Aorta (tissue), 5 donors: Measurements from ENCODE around the gene NOTO. TPM values are rescaled to one million over a fixed set of nuclear protein-coding genes. Genes with fewer than 3 reads are reported as not detected.

Experiments used
- ATAC-seq: fragments of 200-7000 bp; cut with Tn5 transposase; one replicate; pipeline ENCODE4 v1.9.1; 2022; ENCODE audit warnings: moderate library complexity; ENCODE audit not compliant: low FRiP score
- DNase-seq, 2 donors: peaks; one replicate each; pipeline ENCODE4 v3.0.0-alpha.2; 2020
- H3K27ac ChIP-seq, 2 donors: one replicate each; pipeline ENCODE4 v1.5.1; 2013; ENCODE audit warnings: low read length in 2 of 2, mild to moderate bottlenecking in 2 of 2, moderate library complexity in 2 of 2, control low read depth in 1 of 2, inconsistent platforms in 1 of 2, low read depth in 1 of 2
- H3K27me3 ChIP-seq, 2 donors: one replicate each; pipeline ENCODE4 v1.6.1; 2013; ENCODE audit warnings: control low read depth in 1 of 2, low read length in 1 of 2, mild to moderate bottlenecking in 1 of 2, moderate library complexity in 1 of 2; ENCODE audit not compliant: insufficient read depth in 2 of 2, control insufficient read depth in 1 of 2
- H3K36me3 ChIP-seq, 2 donors: one replicate each; pipeline ENCODE4 v1.6.1; 2013; ENCODE audit warnings: control low read depth in 1 of 2, low read length in 1 of 2, mild to moderate bottlenecking in 1 of 2; ENCODE audit not compliant: insufficient read depth in 2 of 2, control insufficient read depth in 1 of 2
- H3K4me1 ChIP-seq, 2 donors: one replicate each; pipeline ENCODE4 v1.6.1; 2013; ENCODE audit warnings: low read length in 2 of 2, control low read depth in 1 of 2, mild to moderate bottlenecking in 1 of 2, moderate library complexity in 1 of 2; ENCODE audit not compliant: insufficient read depth in 2 of 2, control insufficient read depth in 1 of 2
- H3K4me3 ChIP-seq, 2 donors: one replicate each; pipeline ENCODE4 v1.5.1; 2013; ENCODE audit warnings: low read length in 2 of 2, control low read depth in 1 of 2, mild to moderate bottlenecking in 1 of 2
- H3K9me3 ChIP-seq: one replicate; pipeline ENCODE4 v1.6.1; 2013; ENCODE audit warnings: mild to moderate bottlenecking, low read length; ENCODE audit not compliant: control insufficient read depth
- WGBS, 2 donors: extraction: QIAGEN DNeasy Blood & Tissue Kit; methylation state at CpG; one replicate each; pipeline ENCODE4 v1.1.7; 2013; 5-methylcytosine and 5-hydroxymethylcytosine counted together
- intact Hi-C, 2 donors: fragments of 100-400 bp; cut with DNase I; formaldehyde crosslinking; loops; one replicate each; pipeline versions ENCODE4 v1.14.2 to v1.15.0; 2022
- polyA plus RNA-seq, 2 donors: library from polyadenylated mRNA; stranded (reverse); fragments of 200-250 nt; gene quantifications; one replicate each; pipeline ENCODE4 v1.2.3, GENCODE V29; 2013
- total RNA-seq, 2 donors: library from RNA; stranded (reverse); fragmentation: NEBNext Ultra II Directional; extraction: Animal tissue kit (Norgen Biotek cat#: 25700); gene quantifications; one replicate each; pipeline ENCODE4 v1.2.1, GENCODE V29; 2021
- donor health status: healthy with polysubstance abuse.
- donor health status: Bipolar disorder and iron deficiency.
- donor health status: DM: no; HTN: no; CAD: no.
- donor health status: DM: no; HTN: no; CAD: no.
- donor health status: DM: yes; HTN: yes; CAD: no.

Gene NOTO
- total and polyA plus RNA-seq, 4 donors, result not detected

DNA sequence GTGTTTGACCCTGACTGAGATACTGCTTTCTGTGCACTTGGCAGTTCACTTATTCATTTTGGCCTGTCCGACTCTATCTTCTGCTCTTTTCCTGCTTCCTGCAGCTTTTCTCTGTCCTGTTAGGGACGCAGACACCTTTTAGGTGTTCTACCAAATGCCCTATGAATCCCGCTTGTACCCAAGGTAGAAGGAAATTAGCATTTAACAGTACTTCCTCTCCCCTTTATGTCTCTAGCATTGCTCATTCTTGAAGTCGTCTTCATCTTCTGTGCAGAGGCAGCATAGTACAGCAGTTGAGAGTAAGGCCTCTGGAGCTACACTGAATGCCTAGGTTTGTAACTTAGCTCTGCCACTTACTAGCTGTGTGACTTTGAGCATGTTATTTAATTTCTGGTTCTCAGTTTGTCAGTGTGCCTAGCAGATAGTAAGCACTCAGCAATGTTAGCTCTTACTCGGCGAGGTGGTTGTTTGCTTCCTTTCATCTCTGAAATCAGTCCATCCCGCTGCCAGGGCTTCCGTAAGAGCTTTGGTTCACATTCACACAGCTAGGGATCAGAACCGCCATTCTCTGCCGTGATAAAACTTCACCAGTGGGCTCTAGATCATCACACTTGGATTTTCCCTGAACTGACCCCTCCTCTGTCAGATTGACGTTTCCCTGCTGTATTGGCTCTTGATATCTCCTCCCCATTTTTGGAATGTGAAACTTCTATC lies 33.1 kb downstream of the NOTO start:
- no peak overlapping the region for H3K27ac ChIP-seq

DNA sequence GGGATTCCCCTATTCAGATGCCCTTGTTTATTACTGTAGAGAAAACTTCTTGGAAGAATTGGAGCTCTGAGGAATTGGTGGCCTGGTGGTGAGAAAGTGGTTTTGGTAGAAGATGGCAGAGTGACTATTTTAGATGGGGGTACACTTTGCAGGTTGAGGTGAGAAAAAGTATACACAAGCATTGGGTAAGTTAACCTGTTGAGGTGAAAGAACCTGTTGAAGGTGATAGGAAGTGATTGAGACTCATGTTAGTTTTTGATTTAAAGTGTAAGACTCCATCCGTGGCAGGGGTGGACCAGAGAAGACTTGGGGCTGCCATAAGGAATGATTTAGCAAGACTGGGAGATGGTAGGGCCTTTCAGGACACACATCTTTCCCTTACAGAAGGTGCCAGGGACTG lies 34.8 kb downstream of the NOTO start:
- Histone ChIP-seq H3K4me1 (no peaks in the 10 kb centered on the region), H3K27ac (no peak overlapping the region), H3K36me3 (peaks cover 0 to 3% of the 10 kb centered on the region in 2 donors), H3K27me3 (no peaks in the 10 kb centered on the region), H3K9me3 (no peaks in the 10 kb centered on the region), H3K4me3 (no peak overlapping the region)
- DNase-seq (no peak), ATAC-seq (no peak)
- intact Hi-C loops, result no loop called here
- 60 to 85% methylated on average over 1 of the region's 1 CpG for WGBS, 2 donors

More for the DNA sequence above, 33.1 kb downstream of the NOTO start:
- 73% methylated on average over 11 of the region's 11 CpGs for WGBS, 2 donors
- H3K9me3 ChIP-seq, result no peaks in the 10 kb centered on the region
- ATAC-seq (no peak), DNase-seq (no peak)
- intact Hi-C loops, result loop anchor here in 1 of 2 donors (2.0 kb wide), 1 partner anchor 59 kb away; no protein-coding TSS in a partner anchor
- H3K36me3 ChIP-seq, result peaks cover 0 to 3% of the 10 kb centered on the region in 2 donors
- no peaks in the 10 kb centered on the region for H3K27me3 ChIP-seq
- no peaks in the 10 kb centered on the region for H3K4me1 ChIP-seq
- H3K4me3 ChIP-seq, result peak overlapping the region in 1 of 2 donors; percentile 53

DNA sequence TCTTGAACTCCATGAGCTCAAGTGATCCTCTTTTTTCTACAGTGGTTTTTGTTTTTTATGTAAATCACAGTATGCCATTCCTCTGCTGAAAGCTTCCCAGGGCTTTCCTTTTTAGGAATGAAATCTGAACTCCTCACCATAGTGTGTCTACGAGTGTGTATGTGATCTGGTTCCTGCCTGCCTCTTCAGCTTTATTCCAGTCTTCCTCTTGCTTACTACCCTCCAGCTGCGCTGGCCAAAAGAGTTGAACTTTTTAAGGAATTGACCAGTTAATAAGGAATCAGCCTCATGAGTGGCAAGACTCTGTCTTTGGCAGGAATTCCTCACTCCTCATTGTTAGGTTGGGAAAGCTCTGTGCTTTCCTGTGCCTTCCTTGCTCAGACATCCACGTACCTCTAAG lies 35.8 kb downstream of the NOTO start:
- H3K27ac ChIP-seq, result no peak overlapping the region
- no peaks in the 10 kb centered on the region for H3K4me1 ChIP-seq
- H3K9me3 ChIP-seq, result no peaks in the 10 kb centered on the region
- no peak for DNase-seq
- H3K36me3 ChIP-seq, result peaks cover 0 to 5% of the 10 kb centered on the region in 2 donors
- ATAC-seq, result no peak
- no peaks in the 10 kb centered on the region for H3K27me3 ChIP-seq
- WGBS, 2 donors, result 54 to 63% methylated on average over 3 of the region's 3 CpGs
- H3K4me3 ChIP-seq, result no peak overlapping the region
- intact Hi-C loops, result no loop called here

DNA sequence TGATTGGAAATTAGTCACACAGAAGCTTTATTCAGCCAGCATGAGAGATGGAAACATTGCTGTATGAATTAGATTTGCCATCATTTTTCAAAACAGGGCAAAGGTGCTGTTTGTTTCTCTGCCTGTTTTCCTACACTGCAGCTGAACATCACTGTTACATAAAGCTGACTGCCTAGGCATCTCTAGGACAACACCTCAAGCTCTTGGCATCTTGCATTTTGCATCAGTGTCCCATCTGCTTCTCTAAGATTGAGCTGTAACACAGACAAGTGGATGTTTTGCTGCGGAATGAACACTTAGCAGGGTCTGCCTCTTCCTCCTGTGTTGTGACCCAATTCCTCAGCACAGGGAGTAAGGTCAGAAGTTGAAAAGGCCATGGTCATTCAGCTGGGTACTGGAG lies 36.6 kb downstream of the NOTO start:
- WGBS, 2 donors, result 84 to 85% methylated on average over 1 of the region's 1 CpG
- Histone ChIP-seq H3K27ac (no peak overlapping the region), H3K4me3 (no peak overlapping the region), H3K27me3 (no peaks in the 10 kb centered on the region), H3K9me3 (no peaks in the 10 kb centered on the region), H3K4me1 (no peaks in the 10 kb centered on the region), H3K36me3 (peaks cover 0 to 8% of the 10 kb centered on the region in 2 donors)
- intact Hi-C loops, result no loop called here
- ATAC-seq (no peak), DNase-seq (no peak)

DNA sequence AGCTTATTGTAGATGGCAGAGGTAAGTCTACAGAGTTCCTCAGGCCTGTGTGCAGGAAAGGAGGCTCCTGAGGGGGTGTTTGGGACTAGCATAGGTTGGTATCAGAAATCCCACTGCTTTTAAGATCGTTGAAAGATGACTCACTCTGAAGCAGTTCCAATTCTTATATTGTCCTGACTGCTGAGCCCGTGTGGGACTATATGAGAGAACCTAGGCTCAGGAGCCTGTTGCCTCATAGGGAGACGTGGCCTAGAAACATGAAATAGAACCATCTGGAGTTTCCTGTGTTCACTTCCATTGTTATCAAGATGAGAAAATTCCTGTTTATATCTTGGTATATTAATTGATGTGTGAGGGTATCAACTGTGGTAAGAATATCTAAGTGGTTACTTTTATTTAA lies 37.4 kb downstream of the NOTO start:
- no peaks in the 10 kb centered on the region for H3K27me3 ChIP-seq
- intact Hi-C loops, result no loop called here
- no peaks in the 10 kb centered on the region for H3K4me1 ChIP-seq
- H3K27ac ChIP-seq, result no peak overlapping the region
- ATAC-seq, result no peak
- H3K9me3 ChIP-seq, result no peaks in the 10 kb centered on the region
- no peak for DNase-seq
- 26 to 34% methylated on average over 3 of the region's 3 CpGs for WGBS, 2 donors
- no peak overlapping the region for H3K4me3 ChIP-seq
- peaks cover 0 to 14% of the 10 kb centered on the region in 2 donors for H3K36me3 ChIP-seq

DNA sequence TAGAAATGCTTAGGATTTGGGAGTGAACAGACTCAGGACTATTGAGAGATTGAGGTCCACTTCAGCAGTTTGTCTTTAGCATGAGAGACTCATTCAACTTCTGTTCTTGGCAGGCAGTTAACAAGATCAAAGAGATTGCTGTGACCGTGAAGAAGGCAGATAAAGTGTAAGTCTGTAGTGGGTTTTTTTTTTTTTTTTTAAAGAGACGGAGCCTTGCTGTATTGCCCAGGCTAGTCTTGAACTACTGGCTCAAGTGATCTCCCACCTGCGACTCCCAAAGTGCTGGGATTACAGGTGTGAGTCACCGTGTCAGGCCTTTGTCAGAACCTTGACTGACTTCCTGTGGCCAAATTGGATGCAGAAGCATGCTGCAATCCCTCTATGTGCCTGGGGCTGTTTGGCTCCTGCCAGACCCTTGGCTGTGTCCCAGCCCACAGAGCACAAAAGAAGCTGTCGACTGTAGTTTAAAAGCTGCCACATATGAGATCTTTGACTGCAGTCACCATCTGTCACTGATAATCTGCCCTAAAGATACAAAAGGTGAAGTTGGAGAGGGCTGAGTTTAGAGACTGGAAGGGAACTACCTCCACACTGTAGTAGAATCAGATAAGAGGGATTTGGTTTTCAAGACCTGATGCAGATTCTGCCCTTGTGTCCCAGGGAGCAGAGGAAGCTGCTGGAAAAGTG lies 41.7 kb downstream of the NOTO start:
- H3K4me1 ChIP-seq, result no peaks in the 10 kb centered on the region
- peaks cover 5 to 30% of the 10 kb centered on the region in 2 donors for H3K36me3 ChIP-seq
- DNase-seq (peak in 1 of 2 donors; percentile 23), ATAC-seq (no peak)
- no peaks in the 10 kb centered on the region for H3K9me3 ChIP-seq
- no peak overlapping the region for H3K4me3 ChIP-seq
- 42 to 50% methylated on average over 5 of the region's 5 CpGs for WGBS, 2 donors
- H3K27ac ChIP-seq, result no peak overlapping the region
- intact Hi-C loops, result no loop called here
- no peaks in the 10 kb centered on the region for H3K27me3 ChIP-seq

DNA sequence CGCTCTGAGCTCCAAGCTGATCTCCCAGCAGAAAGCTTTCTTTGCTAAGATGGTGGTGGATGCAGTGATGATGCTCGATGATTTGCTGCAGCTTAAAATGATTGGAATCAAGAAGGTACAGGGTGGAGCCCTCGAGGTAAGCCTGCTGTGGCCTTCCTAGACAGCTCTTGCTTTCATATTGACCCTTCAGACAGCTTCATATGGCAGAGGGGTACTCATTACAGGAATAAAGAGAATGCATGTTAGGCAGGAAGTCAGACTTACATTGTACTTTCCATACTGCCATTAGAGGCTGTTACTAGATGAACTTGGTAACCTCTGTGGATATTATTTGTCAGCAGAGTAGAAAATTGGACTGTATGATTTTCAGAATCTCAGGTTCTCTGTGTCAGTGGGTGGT lies 42.2 kb downstream of the NOTO start:
- Histone ChIP-seq H3K27me3 (no peaks in the 10 kb centered on the region), H3K9me3 (no peaks in the 10 kb centered on the region), H3K4me1 (no peaks in the 10 kb centered on the region), H3K27ac (no peak overlapping the region), H3K4me3 (no peak overlapping the region), H3K36me3 (peaks cover 9 to 31% of the 10 kb centered on the region in 2 donors)
- ATAC-seq (no peak), DNase-seq (no peak)
- intact Hi-C loops, result no loop called here
- WGBS, 2 donors, result 93 to 98% methylated on average over 3 of the region's 3 CpGs

DNA sequence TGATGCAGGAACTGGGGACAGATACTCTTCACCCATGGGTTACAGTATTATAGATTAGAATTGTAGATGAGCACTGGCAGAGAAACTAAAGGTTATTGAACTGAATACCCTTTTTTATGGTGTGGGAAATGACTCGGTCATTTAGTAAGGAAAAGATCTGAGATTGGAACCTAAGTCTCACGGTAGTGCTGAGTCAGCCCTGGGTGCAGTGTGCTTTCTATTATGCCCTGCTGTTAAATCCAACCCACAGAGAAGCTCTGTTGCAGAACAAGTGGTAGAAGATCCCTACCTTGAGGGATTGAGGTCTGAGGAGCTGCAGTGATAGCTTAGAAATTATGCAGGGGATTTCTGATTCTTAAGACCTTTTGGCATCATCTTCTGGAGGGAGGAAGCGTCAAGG lies 44.5 kb downstream of the NOTO start:
- Histone ChIP-seq H3K4me3 (no peak overlapping the region), H3K27me3 (no peaks in the 10 kb centered on the region), H3K36me3 (peaks cover 15 to 35% of the 10 kb centered on the region in 2 donors), H3K9me3 (no peaks in the 10 kb centered on the region), H3K4me1 (no peaks in the 10 kb centered on the region), H3K27ac (no peak overlapping the region)
- intact Hi-C loops, result no loop called here
- ATAC-seq, result no peak
- DNase-seq, result no peak
- WGBS, 2 donors, result 73 to 76% methylated on average over 3 of the region's 3 CpGs

DNA sequence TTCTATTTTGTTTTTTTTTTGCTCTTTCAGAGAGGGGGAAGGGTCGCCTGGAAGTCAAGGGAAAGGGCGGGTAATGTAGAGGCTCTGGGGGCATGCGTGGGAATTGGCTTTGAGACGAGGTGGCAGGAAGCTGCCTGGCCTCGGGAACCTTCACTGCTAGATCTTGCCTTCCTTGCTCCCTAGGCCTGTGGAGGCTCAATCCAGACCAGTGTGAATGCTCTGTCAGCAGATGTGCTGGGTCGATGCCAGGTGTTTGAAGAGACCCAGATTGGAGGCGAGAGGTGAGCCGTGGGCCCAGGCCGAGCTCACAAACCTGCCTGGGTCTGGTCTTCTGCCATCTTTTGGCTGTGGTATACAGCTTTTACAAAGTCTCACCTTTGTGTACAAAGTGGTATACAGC lies 47.3 kb downstream of the NOTO start:
- DNase-seq (no peak), ATAC-seq (no peak)
- 76 to 80% methylated on average over 9 of the region's 9 CpGs for WGBS, 2 donors
- H3K36me3 ChIP-seq, result peaks cover 15 to 30% of the 10 kb centered on the region in 2 donors
- intact Hi-C loops, result no loop called here
- no peaks in the 10 kb centered on the region for H3K9me3 ChIP-seq
- no peak overlapping the region for H3K4me3 ChIP-seq
- H3K27ac ChIP-seq, result no peak overlapping the region
- H3K27me3 ChIP-seq, result no peaks in the 10 kb centered on the region
- no peaks in the 10 kb centered on the region for H3K4me1 ChIP-seq
